Natural killer cell (primary cell): ENCODE measurements around the gene FIBCD1. TPM values are rescaled to one million over a fixed set of nuclear protein-coding genes. Genes with fewer than 3 reads are reported as not detected.
"Not testable (repeated sequence)": the region's sequence is repeated elsewhere in the genome, so short reads cannot be mapped to it uniquely, and the experiment has no call there.

Experiments
- ATAC-seq, 3 donors: fragments of 150-1000 bp in 2 of 3; fragments of 200-7000 bp in 1 of 3; cut with Tn5 transposase; 1 replicate in 1 of 3; 2 replicates in 2 of 3; pipeline ENCODE4 v1.10.0; 2021; ENCODE audit warnings: mild to moderate bottlenecking in 2 of 3, moderate library complexity in 2 of 3
- DNase-seq, 2 donors: peaks; one replicate each; pipeline versions ENCODE4 v3.0.0 to v3.0.0-alpha.2; 2013 to 2021; ENCODE audit warnings: mixed read lengths in 1 of 2
- H3K27ac ChIP-seq: one replicate; pipeline ENCODE4 v1.5.1; 2013; ENCODE audit warnings: mild to moderate bottlenecking, low read length
- H3K27me3 ChIP-seq: one replicate; pipeline ENCODE4 v1.6.1; 2013; ENCODE audit warnings: low read length; ENCODE audit not compliant: control insufficient read depth, insufficient read depth
- H3K36me3 ChIP-seq: one replicate; pipeline ENCODE4 v1.6.1; 2013; ENCODE audit warnings: low read length; ENCODE audit not compliant: control insufficient read depth, insufficient read depth
- H3K4me1 ChIP-seq: one replicate; pipeline ENCODE4 v1.6.1; 2013; ENCODE audit warnings: low read length; ENCODE audit not compliant: control insufficient read depth, insufficient read depth
- H3K4me3 ChIP-seq: one replicate; pipeline ENCODE4 v1.5.1; 2013; ENCODE audit warnings: low read length
- H3K9me3 ChIP-seq: one replicate; pipeline ENCODE4 v1.6.1; 2013; ENCODE audit warnings: low read length; ENCODE audit not compliant: control insufficient read depth, insufficient read depth
- H3K27ac Mint-ChIP-seq, 2 donors: one replicate each; pipeline ENCODE4 v1.8.0; 2022; ENCODE audit warnings: mild to moderate bottlenecking in 2 of 2, mixed read lengths in 2 of 2, moderate library complexity in 1 of 2
- H3K27me3 Mint-ChIP-seq, 2 donors: one replicate each; pipeline ENCODE4 v1.8.0; 2022; ENCODE audit warnings: low read depth in 2 of 2, mixed read lengths in 2 of 2
- H3K36me3 Mint-ChIP-seq: one replicate; pipeline ENCODE4 v1.8.0; 2022; ENCODE audit warnings: mixed read lengths
- H3K4me1 Mint-ChIP-seq, 2 donors: one replicate each; pipeline ENCODE4 v1.8.0; 2022; ENCODE audit warnings: mixed read lengths in 2 of 2
- H3K4me3 Mint-ChIP-seq: one replicate; pipeline ENCODE4 v1.8.0; 2022; ENCODE audit warnings: mild to moderate bottlenecking, moderate library complexity, mixed read lengths
- H3K9me3 Mint-ChIP-seq, 2 donors: one replicate each; pipeline ENCODE4 v1.8.0; 2022; ENCODE audit warnings: mixed read lengths in 2 of 2
- CTCF ChIP-seq: fragments of 200-600 bp; IDR thresholded peaks from one replicate; pipeline ENCODE4 v1.8.0; 2022; ENCODE audit warnings: antibody characterized with exemption
- whole genome bisulfite sequencing: methylation state at CpG from one replicate; pipeline ENCODE4 v1.1.7; 2013; ENCODE audit warnings: missing lambda C conversion rate; ENCODE audit not compliant: insufficient coverage; 5-methylcytosine and 5-hydroxymethylcytosine counted together
- intact Hi-C: fragments of 100-400 bp; cut with micrococcal nuclease; formaldehyde crosslinking; loops from one replicate; pipeline ENCODE4 v1.14.2; 2022
- total RNA-seq, 4 donors: library from RNA; stranded (reverse); fragments of 120-200 nt in 1 of 4; gene quantifications; one replicate each; pipeline versions ENCODE4 v1.2.3 to v1.2.4, GENCODE V29; 2013 to 2022

Gene FIBCD1
- total RNA-seq, 3 donors from 2014 or later (not counting 1 experiment from before 2014, with no cell fraction given), result not detected

GRCh38 chr9:130911254-130912049, 27.6 kb downstream of the FIBCD1 start:
- no peaks in the 10 kb centered on the region for H3K9me3 Mint-ChIP-seq
- DNase-seq, result no peak
- no peak for ATAC-seq

GRCh38 chr9:130910670-130911069, 28.4 kb downstream of the FIBCD1 start:
- H3K36me3 ChIP-seq, H3K36me3 Mint-ChIP-seq, ATAC-seq, H3K4me1 Mint-ChIP-seq, H3K27ac ChIP-seq, H3K4me3 Mint-ChIP-seq, DNase-seq, intact Hi-C loops, H3K9me3 Mint-ChIP-seq, H3K27me3 Mint-ChIP-seq, H3K27me3 ChIP-seq, H3K27ac Mint-ChIP-seq, H3K9me3 ChIP-seq, H3K4me1 ChIP-seq, H3K4me3 ChIP-seq: not testable (repeated sequence)
- WGBS, result 33% methylated on average over 1 of the region's 1 CpG

More at GRCh38 chr9:130911254-130912049, 27.6 kb downstream of the FIBCD1 start:
- Histone ChIP-seq H3K27ac (no peak overlapping the region), H3K27me3 (no peaks in the 10 kb centered on the region), H3K9me3 (no peaks in the 10 kb centered on the region), H3K36me3 (no peaks in the 10 kb centered on the region), H3K4me1 (no peaks in the 10 kb centered on the region), H3K4me3 (no peak overlapping the region)
- no peak overlapping the region for H3K4me3 Mint-ChIP-seq
- 88% methylated on average over 25 of the region's 26 CpGs for WGBS
- intact Hi-C loops, result no loop called here
- H3K36me3 Mint-ChIP-seq, result no peaks in the 10 kb centered on the region
- H3K27ac Mint-ChIP-seq, result no peak overlapping the region
- no peak for TF ChIP-seq CTCF
- no peaks in the 10 kb centered on the region for H3K27me3 Mint-ChIP-seq
- no peaks in the 10 kb centered on the region for H3K4me1 Mint-ChIP-seq

DNA sequence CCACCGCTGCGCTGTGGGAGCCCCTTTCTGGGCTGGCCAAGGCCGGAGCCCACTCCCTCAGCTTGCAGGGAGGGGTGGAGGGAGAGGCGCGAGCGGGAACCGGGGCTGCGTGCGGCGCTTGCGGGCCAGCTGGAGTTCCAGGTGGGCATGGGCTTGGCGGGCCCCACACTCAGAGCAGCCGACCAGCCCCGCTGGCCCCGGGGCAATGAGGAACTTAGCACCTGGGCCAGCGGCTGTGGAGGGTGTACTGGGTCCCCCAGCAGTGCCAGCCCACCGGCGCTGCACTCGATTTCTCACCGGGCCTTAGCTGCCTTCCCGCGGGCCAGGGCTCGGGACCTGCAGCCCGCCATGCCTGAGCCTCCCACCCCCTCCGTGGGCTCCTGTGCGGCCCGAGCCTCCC, 29.0 kb downstream of the FIBCD1 start:
- H3K9me3 Mint-ChIP-seq, H3K27me3 Mint-ChIP-seq, H3K27ac ChIP-seq, intact Hi-C loops, H3K36me3 ChIP-seq, H3K4me1 Mint-ChIP-seq, H3K4me3 Mint-ChIP-seq, H3K9me3 ChIP-seq, ATAC-seq, H3K4me1 ChIP-seq, H3K4me3 ChIP-seq, DNase-seq, H3K27ac Mint-ChIP-seq, H3K27me3 ChIP-seq, H3K36me3 Mint-ChIP-seq: not testable (repeated sequence)
- 95% methylated on average over 27 of the region's 27 CpGs for WGBS

- ATAC-seq (no peak), DNase-seq (no peak)
- Mint-ChIP-seq H3K4me3 (no peak overlapping the region), H3K4me1 (no peaks in the 10 kb centered on the region), H3K36me3 (no peaks in the 10 kb centered on the region), H3K27me3 (no peaks in the 10 kb centered on the region), H3K27ac (no peak overlapping the region), H3K9me3 (no peaks in the 10 kb centered on the region)
- Histone ChIP-seq H3K4me3 (no peak overlapping the region), H3K9me3 (no peaks in the 10 kb centered on the region), H3K27me3 (no peaks in the 10 kb centered on the region), H3K36me3 (no peaks in the 10 kb centered on the region), H3K27ac (no peak overlapping the region), H3K4me1 (no peaks in the 10 kb centered on the region)
- 87% methylated on average over 18 of the region's 19 CpGs for WGBS
- intact Hi-C loops, result no loop called here
- TF ChIP-seq CTCF, result no peak
These were observed 30.1 kb downstream of the FIBCD1 start for GRCh38 chr9:130908878-130909355.
